GM12892 (cell line): ENCODE data around the gene RBMX.
"Not testable (repeated sequence)": the region's sequence is repeated elsewhere in the genome, so short reads cannot be mapped to it uniquely, and the experiment has no call there.

ENCODE experiments used
- DNase-seq: peaks from one replicate; pipeline ENCODE4 v3.0.0; 2011; ENCODE audit not compliant: insufficient read length
- FAIRE-seq: peaks from 2 replicates; lab custom pipeline; 2011; peaks lifted over from hg19 to GRCh38; lab: Jason Lieb, UNC
- POLR2A ChIP-seq: IDR thresholded peaks from 2 replicates; pipeline ENCODE4 v1.6.1; 2011; ENCODE audit warnings: low read depth, low read length, control low read depth
- POLR2AphosphoS5 ChIP-seq: IDR thresholded peaks from 2 replicates; pipeline ENCODE4 v1.6.1; 2011; ENCODE audit warnings: low read depth, low read length, control low read depth
- TAF1 ChIP-seq: IDR thresholded peaks from 2 replicates; pipeline ENCODE4 v1.6.1; 2011; ENCODE audit warnings: low read depth, mild to moderate bottlenecking, control low read depth, low read length, borderline replicate concordance

Gene RBMX

DNA sequence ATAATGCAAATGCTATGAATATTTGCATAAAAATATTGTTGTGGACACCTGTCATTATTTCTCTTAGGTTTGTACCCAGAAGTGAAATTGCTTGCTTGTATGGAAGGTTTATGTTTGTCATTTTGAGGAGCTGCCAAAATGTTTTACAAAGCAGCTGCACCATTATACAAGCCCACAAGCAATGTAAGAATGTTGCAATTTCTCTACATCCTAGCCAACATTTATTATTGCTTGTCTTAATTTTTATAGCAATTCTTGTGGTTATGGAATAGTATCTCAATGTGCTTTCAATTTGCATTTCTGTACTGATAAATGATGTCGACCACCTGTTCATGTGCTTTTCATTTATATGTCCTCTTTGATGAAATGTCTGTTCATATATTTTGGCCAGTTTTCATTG is 18.7 kb upstream of the RBMX start:
- DNase-seq: no peak
- no peak for FAIRE-seq
- TF ChIP-seq TAF1 (no peak), POLR2A (no peak), POLR2AphosphoS5 (no peak)

DNA sequence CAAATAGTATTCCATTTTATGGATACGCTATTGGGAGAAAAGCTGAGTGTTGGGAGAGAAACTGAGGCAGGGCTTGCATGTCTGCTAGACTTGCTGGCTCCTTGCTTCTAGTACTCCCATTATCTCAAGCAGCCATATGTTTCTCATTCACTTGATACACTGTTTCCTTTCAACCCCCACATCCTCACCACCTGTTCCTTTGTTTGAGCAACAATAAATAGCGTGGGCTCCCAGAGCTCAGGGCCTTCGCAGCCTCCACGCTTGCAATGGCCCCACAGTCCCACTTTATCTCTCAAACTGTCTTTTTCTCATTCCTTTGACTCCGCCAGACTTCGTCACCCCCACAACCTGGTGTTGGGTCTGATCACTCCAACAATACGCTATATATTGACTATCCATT is 18.2 kb upstream of the RBMX start:
- not testable (repeated sequence) for DNase-seq, FAIRE-seq

DNA sequence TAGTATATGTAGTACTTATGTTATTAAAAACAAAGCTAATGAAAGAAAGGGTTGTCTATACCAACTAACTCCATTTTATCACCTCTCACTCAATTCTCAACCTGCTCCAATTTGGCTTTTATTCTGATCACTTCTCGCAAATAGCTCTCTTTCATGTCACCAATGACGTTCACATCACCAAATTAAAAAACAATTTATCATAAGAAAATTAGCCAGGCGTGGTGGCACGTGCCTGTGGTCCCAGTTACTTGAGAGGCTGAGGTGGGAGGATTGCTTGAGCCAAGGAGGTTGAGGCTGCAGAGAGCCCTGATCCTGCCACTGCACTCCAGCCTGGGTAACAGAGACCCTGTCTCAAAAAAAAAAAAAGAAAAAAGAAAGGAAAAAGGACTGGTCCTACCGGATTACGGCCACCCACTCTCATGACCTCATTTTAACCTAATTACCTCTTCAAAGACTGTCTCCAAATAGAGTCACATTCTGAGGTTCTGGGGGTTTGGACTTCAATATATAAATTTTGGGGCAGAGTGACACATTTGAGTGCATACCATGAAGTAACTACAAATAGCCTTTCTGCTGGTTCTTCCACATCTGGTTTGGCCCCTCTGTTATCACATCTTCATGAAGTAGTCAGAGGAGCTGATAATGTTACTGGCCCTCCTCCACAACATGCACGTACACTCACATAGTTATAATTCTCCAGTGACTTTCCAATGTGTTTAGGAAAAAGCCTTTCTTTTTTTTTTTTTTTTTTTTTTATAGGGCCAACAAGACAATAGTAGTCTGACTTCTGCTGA is 15.8 kb upstream of the RBMX start:
- FAIRE-seq (no peak), DNase-seq (no peak)
- no peak for TF ChIP-seq POLR2A
- TF ChIP-seq POLR2AphosphoS5: no peak
- TF ChIP-seq TAF1: no peak

DNA sequence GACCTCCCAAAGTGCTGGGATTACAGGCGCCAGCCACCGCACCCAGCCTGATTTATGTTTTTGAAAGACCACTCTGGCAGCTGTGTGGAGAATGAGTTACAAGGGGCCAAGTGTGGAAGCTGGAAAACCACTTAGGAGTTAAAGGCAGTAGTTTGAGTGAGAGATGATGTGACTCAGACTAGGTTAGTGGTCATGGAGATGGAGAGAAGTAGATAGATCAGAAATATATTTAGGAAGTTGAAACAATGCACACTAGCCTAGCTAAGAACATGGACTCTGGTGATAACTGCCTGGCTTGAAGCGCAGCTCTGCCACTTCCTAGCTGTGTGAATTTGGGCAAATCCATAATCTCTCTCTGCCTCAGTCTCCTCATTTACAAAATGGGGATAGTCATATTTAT is 11.9 kb upstream of the RBMX start:
- FAIRE-seq (no peak), DNase-seq (no peak)
- no peak for TF ChIP-seq POLR2AphosphoS5
- TF ChIP-seq TAF1: no peak
- no peak for TF ChIP-seq POLR2A

DNA sequence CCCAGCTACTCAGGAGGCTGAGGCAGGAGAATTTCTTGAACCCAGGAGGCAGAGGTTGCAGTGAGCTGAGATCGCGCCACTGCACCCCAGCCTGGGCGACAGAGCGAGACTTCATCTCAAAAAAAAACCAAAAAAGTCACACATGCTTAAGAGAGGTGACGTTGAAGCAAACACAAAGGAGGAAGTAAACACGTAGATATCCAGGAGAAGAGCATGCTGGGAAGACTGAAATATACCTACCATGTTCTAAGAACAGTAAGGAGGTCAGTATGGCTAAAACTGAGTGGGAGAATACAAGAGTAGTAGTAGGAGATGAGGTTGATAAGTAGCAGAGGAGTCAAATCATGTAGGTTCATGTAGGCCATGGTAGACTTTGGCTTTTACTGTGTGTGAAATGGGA is 10.1 kb upstream of the RBMX start:
- not testable (repeated sequence) for FAIRE-seq, DNase-seq

DNA sequence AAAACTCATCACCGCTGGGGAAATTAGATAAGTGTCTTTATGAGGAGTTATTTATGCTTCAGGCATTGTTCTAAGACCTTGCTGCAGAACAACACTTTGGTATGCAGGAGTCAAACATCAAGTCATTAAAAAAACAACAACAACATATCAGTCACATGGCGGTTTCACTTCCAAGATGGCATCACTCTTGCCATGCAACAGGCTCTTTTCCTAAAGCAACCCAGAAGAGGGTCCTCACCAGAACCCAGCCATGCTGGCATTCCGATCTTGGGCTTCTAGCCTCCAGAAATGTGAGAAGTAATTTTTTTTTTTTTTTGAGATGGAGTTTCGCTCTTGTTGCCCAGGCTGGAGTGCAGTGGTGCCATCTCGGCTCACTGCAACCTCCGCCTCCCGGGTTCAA is 8.7 kb upstream of the RBMX start:
- TF ChIP-seq POLR2AphosphoS5 (no peak), POLR2A (no peak), TAF1 (no peak)
- DNase-seq (no peak), FAIRE-seq (no peak)

DNA sequence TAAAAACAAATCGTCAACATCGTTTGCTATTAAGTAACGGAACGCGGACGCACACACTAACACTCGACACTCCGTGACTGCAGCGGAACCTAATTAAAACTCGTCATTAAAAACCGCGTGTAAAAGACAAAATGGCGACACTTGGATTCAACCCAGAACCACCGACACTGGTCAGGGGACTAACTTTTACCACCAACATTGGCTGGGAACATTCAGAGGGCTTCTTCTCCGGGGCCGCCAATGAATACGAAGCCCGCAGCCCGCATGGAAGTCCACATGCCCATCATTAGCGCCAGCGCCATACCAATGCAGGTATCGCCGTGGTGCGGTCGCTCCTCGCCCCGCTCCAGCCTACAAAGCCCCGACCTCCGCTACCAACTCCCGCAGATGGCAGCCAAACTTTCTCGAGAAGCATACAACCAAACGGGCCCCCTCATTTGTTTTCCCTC is 498 bp downstream of the RBMX start:
- peak; percentile 70 for FAIRE-seq
- TF ChIP-seq TAF1 (no peak), POLR2A (no peak), POLR2AphosphoS5 (no peak)
- DNase-seq: no peak

DNA sequence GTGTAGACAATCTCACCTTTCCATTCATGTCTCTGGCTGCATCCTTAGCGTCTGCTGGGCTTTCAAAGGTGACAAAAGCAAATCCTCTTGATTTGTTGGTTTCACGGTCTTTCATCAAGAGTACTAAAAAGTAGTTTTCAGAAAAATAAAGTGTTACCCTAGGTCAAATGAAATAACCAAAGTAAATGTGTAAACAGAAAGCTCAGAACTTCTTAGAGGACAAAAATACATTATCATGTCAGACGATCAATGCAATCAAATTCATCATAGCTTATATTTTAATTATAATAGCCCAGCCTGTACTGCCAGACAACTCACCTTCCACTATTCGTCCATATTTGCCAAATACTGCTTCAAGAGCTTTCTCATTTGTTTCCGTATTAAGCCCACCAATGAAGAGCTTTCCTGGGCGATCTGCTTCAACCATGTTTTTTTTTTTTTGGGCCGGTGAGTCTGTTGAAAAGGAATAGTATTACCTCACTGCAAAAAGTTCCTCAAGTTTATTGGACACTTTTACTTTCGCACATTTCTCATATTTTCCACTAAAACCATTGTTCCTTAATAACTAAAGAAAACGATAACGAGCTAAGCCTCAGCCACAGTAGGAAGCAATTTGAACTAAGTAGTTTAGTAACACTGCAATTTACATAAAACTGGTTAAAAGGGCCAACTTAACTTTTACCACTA is 1.4 kb downstream of the RBMX start:
- TF ChIP-seq POLR2A (no peak), POLR2AphosphoS5 (no peak), TAF1 (no peak)
- FAIRE-seq (peak; percentile 73), DNase-seq (no peak)

DNA sequence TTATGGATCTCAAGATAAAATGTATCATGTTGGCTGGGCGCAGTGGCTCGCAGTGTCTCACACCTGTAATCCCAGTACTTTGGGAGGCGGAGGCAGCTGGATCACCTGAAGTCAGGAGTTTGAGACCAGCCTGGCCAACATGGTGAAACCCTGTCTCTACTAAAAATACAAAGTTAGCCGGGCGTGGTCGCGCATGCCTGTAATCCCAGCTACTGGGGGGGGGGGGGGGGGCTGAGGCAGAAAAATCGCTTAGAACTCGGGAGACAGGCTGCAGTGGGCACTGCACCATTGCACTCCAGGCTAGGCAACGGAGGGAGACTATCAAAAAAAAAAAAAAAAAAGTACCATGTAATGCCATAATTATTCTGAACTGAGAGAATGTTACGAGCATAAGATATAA is 2.1 kb downstream of the RBMX start:
- no peak for FAIRE-seq
- TF ChIP-seq POLR2A (no peak), POLR2AphosphoS5 (no peak), TAF1 (no peak)
- DNase-seq: no peak

DNA sequence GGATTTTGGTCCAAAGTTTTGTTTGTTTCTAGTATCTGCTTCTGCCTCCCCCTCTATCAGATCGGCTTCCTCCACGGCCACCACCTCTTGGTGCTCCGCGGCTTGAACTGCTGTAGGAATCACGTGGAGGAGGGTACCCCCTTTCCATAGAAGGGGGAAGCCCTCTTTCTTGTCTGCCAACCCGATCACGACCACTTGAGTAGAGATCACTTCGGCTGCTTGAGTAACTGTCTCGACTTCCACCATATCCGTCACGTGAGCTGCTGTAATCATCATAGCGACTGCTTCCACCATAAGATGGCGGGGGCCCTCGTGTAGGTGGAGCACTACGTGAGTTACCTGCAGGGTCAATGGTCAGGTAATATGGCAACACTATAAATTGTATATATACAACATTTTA is 6.4 kb downstream of the RBMX start:
- not testable (repeated sequence) for FAIRE-seq, DNase-seq

DNA sequence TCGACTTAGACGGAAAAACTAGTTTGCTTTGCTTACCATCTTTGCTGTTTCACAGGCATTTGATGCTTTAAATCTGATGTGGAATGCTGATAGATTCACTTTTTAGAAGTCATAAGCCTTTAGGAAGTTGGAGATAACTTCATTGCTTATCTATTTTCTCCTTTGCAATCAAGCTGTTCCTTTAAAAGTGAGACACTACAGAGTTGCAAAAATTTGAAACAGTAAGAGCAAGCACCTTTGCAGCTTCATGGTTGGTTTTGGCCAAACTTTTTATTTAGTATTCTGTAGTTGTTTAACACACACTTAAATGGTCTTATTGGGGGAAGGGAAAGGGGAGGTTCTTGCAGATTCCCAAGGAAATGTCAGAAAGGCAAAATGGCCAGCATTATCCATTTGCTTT is 7.3 kb downstream of the RBMX start:
- DNase-seq, FAIRE-seq: not testable (repeated sequence)

DNA sequence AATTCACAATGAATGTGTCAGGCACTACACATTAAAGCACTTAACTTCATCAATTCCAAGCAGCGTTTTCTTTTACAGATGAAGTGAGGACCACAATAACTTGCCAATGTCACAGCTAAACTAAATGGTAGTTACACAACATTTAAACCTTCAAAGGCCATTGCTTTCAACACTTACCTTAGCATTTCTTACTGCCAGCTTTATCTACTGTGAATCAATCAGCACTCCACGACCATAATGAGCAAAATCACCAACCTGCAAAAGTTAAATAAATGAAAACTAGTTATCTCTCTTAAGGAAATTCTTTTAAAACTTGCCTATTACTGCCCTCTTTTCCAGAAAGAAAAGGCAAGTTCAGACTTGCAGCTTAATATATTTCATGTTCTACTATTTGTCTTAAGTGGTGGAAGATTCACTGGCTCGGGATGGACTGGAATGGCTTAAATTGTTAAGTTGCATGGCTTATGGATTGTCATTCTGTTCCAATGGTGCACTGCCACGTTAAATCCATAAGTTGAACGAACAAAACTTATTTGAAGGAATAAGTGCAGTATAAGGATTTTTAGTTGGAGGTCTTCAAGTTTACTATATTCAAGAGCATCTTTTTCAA is 8.3 kb downstream of the RBMX start:
- FAIRE-seq (no peak), DNase-seq (no peak)
- TF ChIP-seq TAF1 (no peak), POLR2AphosphoS5 (peak; percentile 23; the same call in 1 of the 2 replicates), POLR2A (peak; percentile 27; the same call in 1 of the 2 replicates)

DNA sequence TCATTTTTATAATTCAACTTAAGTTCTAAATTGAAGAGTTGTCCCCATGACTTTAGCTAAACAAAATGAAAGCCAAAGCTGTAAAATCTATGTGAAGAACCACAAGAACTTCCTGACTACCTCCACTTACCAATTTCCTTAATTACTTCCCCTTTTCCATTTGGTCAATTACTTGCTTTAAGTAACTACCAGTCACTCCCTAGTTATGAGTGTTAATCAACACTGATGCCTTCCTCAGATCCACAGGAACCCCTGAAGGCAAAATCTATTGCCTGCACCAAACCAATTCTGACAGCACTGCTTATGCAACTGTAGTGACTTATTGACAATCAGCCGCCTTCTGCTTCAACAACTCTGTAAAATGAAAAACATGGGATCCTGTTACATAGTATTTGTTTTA is 10.5 kb downstream of the RBMX start:
- TF ChIP-seq POLR2A (no peak), POLR2AphosphoS5 (no peak), TAF1 (no peak)

More for the DNA sequence above, 10.5 kb downstream of the RBMX start:
- FAIRE-seq: peak; percentile 75
- no peak for DNase-seq
